ENCODE data around the gene PLCL1. TPM values are rescaled to one million over a fixed set of nuclear protein-coding genes. Genes with fewer than 3 reads are reported as not detected.

The PLCL1 gene
- total and polyA plus RNA-seq, 10 of the 15 experiments (the other 5 are each of a cell fraction or from before 2014, with no cell fraction given): 0.03 to 1.5 (median 0.22) TPM

GRCh38 chr2:198136142-198136541, 331.7 kb downstream of the PLCL1 start:
- Histone ChIP-seq H3K27me3 (replicated peaks in 1 of 2; ENCODE audit: control insufficient read depth in 2 of 2, insufficient read depth in 2 of 2, low read length in 1 of 2) (no peaks in the 10 kb centered on the region; a peak in 2 of 4 replicates), H3K79me2 (ENCODE audit: control insufficient read depth, insufficient read depth, low read length) (no peaks in the 10 kb centered on the region), H3K4me1 (ENCODE audit: control insufficient read depth, insufficient read depth, low read length) (no peaks in the 10 kb centered on the region), H3K4me3 (no peak overlapping the region), H2AFZ (ENCODE audit: control insufficient read depth, low read depth, low read length) (no peak overlapping the region), H3K27ac (ENCODE audit: control insufficient read depth, insufficient read depth) (no peak overlapping the region), H3K36me3 (ENCODE audit: control insufficient read depth in 2 of 2, insufficient read depth in 2 of 2, low read length in 1 of 2) (no peaks in the 10 kb centered on the region), H4K20me1 (ENCODE audit: control insufficient read depth, insufficient read depth) (no peaks in the 10 kb centered on the region), H3K4me2 (ENCODE audit: control insufficient read depth, insufficient read depth) (no peak overlapping the region), H3K9ac (ENCODE audit: control insufficient read depth, insufficient read depth, low read length) (no peak overlapping the region), H3K9me3 (replicated peaks; ENCODE audit: control insufficient read depth, insufficient read depth, low read length) (no peaks in the 10 kb centered on the region; the same call in 2 of the 3 replicates)
- ATAC-seq (no peak), FAIRE-seq (no peak), DNase-seq (ENCODE audit: low read depth, low spot score) (no peak)
- intact Hi-C loops (cut with micrococcal nuclease; ENCODE audit: unreplicated experiment) (no loop called here), in situ Hi-C loops (cut with MboI) (no loop called here)
- ChIA-PET RAD21 (ENCODE audit: unreplicated experiment) (no interaction called here), CTCF (interaction anchor here (1.3 kb wide), 1 partner anchor 10 kb away, joined by 6 read pairs; no protein-coding TSS in a partner anchor), POLR2A (interaction anchor here (0.5 to 1.0 kb wide), 2 partner anchors 162 to 1291 kb away, joined by 3 read pairs; no protein-coding TSS in a partner anchor), SMC1A (ENCODE audit: uncharacterized antibody, unreplicated experiment) (interaction anchor here (1.1 to 2.2 kb wide), 4 partner anchors 10 to 331 kb away, joined by 3 to 5 read pairs (median 4); no protein-coding TSS in a partner anchor)
- no peak for TF ChIP-seq MEF2A (IDR thresholded peaks at IDR 0.05; ENCODE audit: insufficient read depth, low read depth, low read length)
- no peak for TF ChIP-seq CHD1 (IDR thresholded peaks at IDR 0.05; ENCODE audit: low read depth, low read length)
- no peak for TF ChIP-seq ZNF217 (IDR thresholded peaks at IDR 0.05)
- TF ChIP-seq MTA3 (IDR thresholded peaks at IDR 0.05; ENCODE audit: borderline replicate concordance, low read length): no peak
- no peak for TF ChIP-seq SUPT20H (IDR thresholded peaks at IDR 0.05; ENCODE audit: borderline replicate concordance, control insufficient read depth, low read depth, low read length)
- TF ChIP-seq SREBF2 (IDR thresholded peaks at IDR 0.05; ENCODE audit: low read length): no peak
- no peak for TF ChIP-seq SPI1 (IDR thresholded peaks at IDR 0.05; ENCODE audit: borderline replicate concordance, insufficient read depth, low read depth, low read length)
- TF ChIP-seq MXI1 (IDR thresholded peaks at IDR 0.05; ENCODE audit: low read depth, low read length): no peak
- TF ChIP-seq CUX1 (IDR thresholded peaks at IDR 0.05; ENCODE audit: insufficient replicate concordance, low read depth, low read length): no peak
- no peak for TF ChIP-seq BCL11A (IDR thresholded peaks at IDR 0.05; ENCODE audit: low read depth, low read length)
- TF ChIP-seq EP300 (IDR thresholded peaks at IDR 0.05; ENCODE audit: borderline replicate concordance in 1 of 2, control insufficient read depth in 1 of 2, low read depth in 2 of 2, low read length in 2 of 2): no peak
- no peak for TF ChIP-seq YY1 (IDR thresholded peaks at IDR 0.05; ENCODE audit: low read depth, low read length)
- no peak for TF ChIP-seq RELA (IDR thresholded peaks at IDR 0.05; ENCODE audit: borderline replicate concordance, partially characterized antibody)
- no peak for TF ChIP-seq NR2F1 (conservative IDR thresholded peaks at IDR 0.05)
- BruUV-seq (replicated peaks): no TSS peak
- WGBS (ENCODE audit: insufficient coverage, insufficient replicate concordance, low lambda C conversion rate, missing lambda C conversion rate): 26% methylated on average over 2 of the region's 2 CpGs
